HepG2 (cell line): ENCODE data around the gene ANGPTL2. TPM values are rescaled to one million over a fixed set of nuclear protein-coding genes. Genes with fewer than 3 reads are reported as not detected.
A peak's percentile ranks its signal among the peaks of the same experiment; 100 is the strongest.

Source experiments
- HNRNPLL ChIP-seq: fragments of 200-400 bp; formaldehyde crosslinking; IDR thresholded peaks from 2 replicates; pipeline ENCODE4 v1.6.1; 2017; ENCODE audit warnings: mild to moderate bottlenecking, low read depth, low read length; ENCODE audit not compliant: poor library complexity, severe bottlenecking
- KMT2A ChIP-seq: sonication (generic); formaldehyde crosslinking; IDR thresholded peaks from 2 replicates; pipeline ENCODE4 v1.4.0; 2020; ENCODE audit warnings: missing genetic modification reagents
- MIER3 ChIP-seq: IDR thresholded peaks from 2 replicates; pipeline ENCODE4 v1.6.1; 2016; ENCODE audit warnings: missing compliant biosample characterization, borderline replicate concordance
- NCOA1 ChIP-seq: sonication (generic); formaldehyde crosslinking; IDR thresholded peaks from 2 replicates; pipeline ENCODE4 v1.9.0; 2021; ENCODE audit warnings: missing genetic modification reagents
- SNAPC5 ChIP-seq: sonication (generic); formaldehyde crosslinking; IDR thresholded peaks from 2 replicates; pipeline ENCODE4 v1.8.1; 2023; ENCODE audit warnings: mild to moderate bottlenecking, missing genetic modification reagents, borderline replicate concordance
- ZC3H4 ChIP-seq: sonication (generic); formaldehyde crosslinking; IDR thresholded peaks from 2 replicates; pipeline ENCODE4 v1.4.0; 2020; ENCODE audit warnings: missing genetic modification reagents, borderline replicate concordance
- ZNF17 ChIP-seq: sonication (generic); formaldehyde crosslinking; IDR thresholded peaks from 2 replicates; pipeline ENCODE4 v1.5.0; 2020; ENCODE audit warnings: mild to moderate bottlenecking, missing genetic modification reagents
- ZNF256 ChIP-seq: sonication (generic); formaldehyde crosslinking; conservative IDR thresholded peaks from 2 replicates; pipeline ENCODE4 v1.4.0; 2020; ENCODE audit warnings: missing genetic modification reagents
- ZNF281 ChIP-seq: sonication (generic); formaldehyde crosslinking; IDR thresholded peaks from 2 replicates; pipeline ENCODE4 v1.4.0; 2020; ENCODE audit warnings: missing genetic modification reagents, borderline replicate concordance
- ZNF407 ChIP-seq: sonication (generic); formaldehyde crosslinking; IDR thresholded peaks from one replicate; pipeline ENCODE4 v1.5.1; 2020; ENCODE audit warnings: mild to moderate bottlenecking, missing genetic modification reagents; ENCODE audit errors: not compliant biosample characterization
- ZNF609 ChIP-seq: sonication (generic); formaldehyde crosslinking; IDR thresholded peaks from 2 replicates; pipeline ENCODE4 v1.4.0; 2020; ENCODE audit warnings: mild to moderate bottlenecking, missing genetic modification reagents, borderline replicate concordance
- ZNF761 ChIP-seq: sonication (generic); formaldehyde crosslinking; conservative IDR thresholded peaks from 2 replicates; pipeline ENCODE4 v1.4.0; 2020; ENCODE audit warnings: mild to moderate bottlenecking, missing genetic modification reagents
- ZNF883 ChIP-seq: sonication (generic); formaldehyde crosslinking; IDR thresholded peaks from 2 replicates; pipeline ENCODE4 v1.5.1; 2020; ENCODE audit warnings: mild to moderate bottlenecking, missing genetic modification reagents; ENCODE audit errors: not compliant biosample characterization
- polyA plus RNA-seq, 8 experiments: library from polyadenylated mRNA; depleted of rRNA in 3 of 8; stranded (reverse) in 7 of 8; unstranded in 1 of 8; fragments of >200 nt; fragmentation: Illumina TruSeq in 4 of 8; extraction: Trizol in 4 of 8; gene quantifications; 2 replicates each; pipeline versions ENCODE4 v1.2.1 to v1.2.3, GENCODE V29; 2011 to 2016; ENCODE audit warnings: low read depth in 4 of 8, missing spikeins in 1 of 8, mixed read lengths in 1 of 8; ENCODE audit not compliant: insufficient read depth in 1 of 8
- total RNA-seq, 5 experiments: library from RNA; depleted of rRNA; stranded (reverse); fragments of >200 nt; fragmentation: Illumina TruSeq; extraction: Trizol; gene quantifications; 2 replicates each; pipeline ENCODE4 v1.2.3, GENCODE V29; 2016; ENCODE audit warnings: low read depth in 1 of 5

ANGPTL2 gene
- total and polyA plus RNA-seq, 2 of the 13 experiments (the other 11 are each of a cell fraction or from before 2014, with no cell fraction given): 0.91 to 21.0 TPM

GRCh38 chr9:127109212-127109711 lies 13.2 kb downstream of the ANGPTL2 start (continued):
- TF ChIP-seq ZNF407 (CRISPR knock-in tag) (no peak), ZNF256 (CRISPR knock-in tag) (no peak), ZNF281 (no peak), MIER3 (CRISPR knock-in tag) (no peak), NCOA1 (CRISPR knock-in tag) (no peak), ZC3H4 (CRISPR knock-in tag) (no peak), ZNF17 (no peak), ZNF761 (CRISPR knock-in tag) (peak; percentile 74; the same call in 1 of the 2 replicates), ZNF883 (CRISPR knock-in tag) (no peak), SNAPC5 (no peak), HNRNPLL (no peak), KMT2A (CRISPR knock-in tag) (no peak), ZNF609 (peak; percentile 90)
